Osteoblast (primary cell): ENCODE results near the gene RAB33B. TPM values are rescaled to one million over a fixed set of nuclear protein-coding genes. Genes with fewer than 3 reads are reported as not detected.

Experiments
- DNase-seq: peaks from one replicate; pipeline ENCODE4 v3.0.0; 2011; ENCODE audit warnings: low spot score, mixed read lengths; ENCODE audit not compliant: insufficient read length; ENCODE audit errors: missing footprints
- H2AFZ ChIP-seq: 2 replicates; pipeline ENCODE4 v1.6.0; 2011; ENCODE audit warnings: mild to moderate bottlenecking, low read length
- H3K27ac ChIP-seq: 2 replicates; pipeline ENCODE4 v1.5.1; 2011; ENCODE audit warnings: mild to moderate bottlenecking, low read depth, low read length, moderate library complexity
- H3K27me3 ChIP-seq: 2 replicates; pipeline ENCODE4 v1.6.0; 2012; ENCODE audit warnings: mild to moderate bottlenecking, control low read depth, inconsistent platforms, low read length, moderate library complexity; ENCODE audit not compliant: insufficient read depth
- H3K36me3 ChIP-seq: 2 replicates; pipeline ENCODE4 v1.5.1; 2011; ENCODE audit warnings: mild to moderate bottlenecking, low read length, control low read depth, moderate library complexity; ENCODE audit not compliant: insufficient read depth
- H3K4me1 ChIP-seq: 2 replicates; pipeline ENCODE4 v1.5.1; 2011; ENCODE audit warnings: mild to moderate bottlenecking, low read length, control low read depth, moderate library complexity; ENCODE audit not compliant: insufficient read depth
- H3K4me2 ChIP-seq: 2 replicates; pipeline ENCODE4 v1.6.0; 2011; ENCODE audit warnings: mild to moderate bottlenecking, low read length; ENCODE audit not compliant: insufficient read depth
- H3K4me3 ChIP-seq: fragments of 200-600 bp; sonication (generic); 3 replicates; pipeline ENCODE4 v1.5.1; 2012; ENCODE audit warnings: mild to moderate bottlenecking, low read length, inconsistent platforms; ENCODE audit not compliant: insufficient read depth
- H3K79me2 ChIP-seq: 2 replicates; pipeline ENCODE4 v1.6.0; 2012; ENCODE audit warnings: mild to moderate bottlenecking, low read length, control low read depth, inconsistent platforms; ENCODE audit not compliant: insufficient read depth
- H3K9me3 ChIP-seq: 2 replicates; pipeline ENCODE4 v1.5.1; 2011; ENCODE audit warnings: low read depth, low read length, control low read depth
- H4K20me1 ChIP-seq: 2 replicates; pipeline ENCODE4 v1.6.0; 2012; ENCODE audit warnings: mild to moderate bottlenecking, low read length, control low read depth; ENCODE audit not compliant: insufficient read depth
- CTCF ChIP-seq: IDR thresholded peaks from 2 replicates; pipeline ENCODE4 v1.5.1; 2011; ENCODE audit warnings: mild to moderate bottlenecking, low read depth, low read length, moderate library complexity; ENCODE audit errors: extremely low read depth
- total RNA-seq: library from RNA; depleted of rRNA; stranded (reverse); fragments of >200 nt; gene quantifications from 2 replicates; pipeline ENCODE4 v1.2.3, GENCODE V29; 2012

RAB33B gene
- total RNA-seq, 1 donor, result 24.6 TPM

GRCh38 chr4:139457318-139457717 is 3.4 kb downstream of the RAB33B start:
- Histone ChIP-seq H4K20me1 (peaks cover 37% of the 10 kb centered on the region), H3K4me2 (no peak overlapping the region), H3K4me1 (peaks cover 28% of the 10 kb centered on the region), H2AFZ (no peak overlapping the region), H3K79me2 (peaks cover 78% of the 10 kb centered on the region), H3K4me3 (no peak overlapping the region), H3K9me3 (no peaks in the 10 kb centered on the region), H3K36me3 (no peaks in the 10 kb centered on the region), H3K27me3 (no peaks in the 10 kb centered on the region), H3K27ac (no peak overlapping the region)
- TF ChIP-seq CTCF, result no peak
- DNase-seq, result no peak

GRCh38 chr4:139458543-139458942 is 4.6 kb downstream of the RAB33B start:
- H3K4me1 ChIP-seq, result peaks cover 23% of the 10 kb centered on the region
- no peak for TF ChIP-seq CTCF
- no peak overlapping the region for H3K27ac ChIP-seq
- peaks cover 37% of the 10 kb centered on the region for H4K20me1 ChIP-seq
- H3K4me3 ChIP-seq, result no peak overlapping the region
- no peak overlapping the region for H3K4me2 ChIP-seq
- H3K9me3 ChIP-seq, result no peaks in the 10 kb centered on the region
- DNase-seq, result no peak
- no peak overlapping the region for H2AFZ ChIP-seq
- no peaks in the 10 kb centered on the region for H3K27me3 ChIP-seq
- H3K79me2 ChIP-seq, result peaks cover 85% of the 10 kb centered on the region
- H3K36me3 ChIP-seq, result peaks cover 3% of the 10 kb centered on the region

- no peak for DNase-seq
- no peak overlapping the region for H2AFZ ChIP-seq
- H3K36me3 ChIP-seq, result peaks cover 3% of the 10 kb centered on the region
- TF ChIP-seq CTCF, result no peak
- H4K20me1 ChIP-seq, result peaks cover 37% of the 10 kb centered on the region
- no peak overlapping the region for H3K27ac ChIP-seq
- H3K4me1 ChIP-seq, result peaks cover 23% of the 10 kb centered on the region
- peaks cover 89% of the 10 kb centered on the region for H3K79me2 ChIP-seq
- no peak overlapping the region for H3K4me3 ChIP-seq
- H3K4me2 ChIP-seq, result no peak overlapping the region
- H3K27me3 ChIP-seq, result no peaks in the 10 kb centered on the region
- H3K9me3 ChIP-seq, result no peaks in the 10 kb centered on the region
Observed at GRCh38 chr4:139458999-139459398, 5.1 kb downstream of the RAB33B start.

- no peak for TF ChIP-seq CTCF
- DNase-seq, result no peak
- H3K9me3 ChIP-seq, result no peaks in the 10 kb centered on the region
- no peak overlapping the region for H2AFZ ChIP-seq
- H3K4me3 ChIP-seq, result no peak overlapping the region
- no peak overlapping the region for H3K27ac ChIP-seq
- no peak overlapping the region for H3K4me2 ChIP-seq
- peaks cover 13% of the 10 kb centered on the region for H3K4me1 ChIP-seq
- no peaks in the 10 kb centered on the region for H3K27me3 ChIP-seq
- H3K79me2 ChIP-seq, result peaks cover 75% of the 10 kb centered on the region
- peaks cover 3% of the 10 kb centered on the region for H3K36me3 ChIP-seq
- peaks cover 32% of the 10 kb centered on the region for H4K20me1 ChIP-seq
Observed at GRCh38 chr4:139460565-139460964, 6.6 kb downstream of the RAB33B start.
